GM18867 (cell line): ENCODE results near the gene DNASE1L1.
A peak's percentile ranks its signal among the peaks of the same experiment; 100 is the strongest.

Source experiments
- ATAC-seq: cut with Tn5 transposase; IDR thresholded peaks from one replicate; pipeline ENCODE4 v1.9.1; 2021; ENCODE audit warnings: mild to moderate bottlenecking, moderate library complexity; ENCODE audit not compliant: unreplicated experiment

Gene DNASE1L1

DNA sequence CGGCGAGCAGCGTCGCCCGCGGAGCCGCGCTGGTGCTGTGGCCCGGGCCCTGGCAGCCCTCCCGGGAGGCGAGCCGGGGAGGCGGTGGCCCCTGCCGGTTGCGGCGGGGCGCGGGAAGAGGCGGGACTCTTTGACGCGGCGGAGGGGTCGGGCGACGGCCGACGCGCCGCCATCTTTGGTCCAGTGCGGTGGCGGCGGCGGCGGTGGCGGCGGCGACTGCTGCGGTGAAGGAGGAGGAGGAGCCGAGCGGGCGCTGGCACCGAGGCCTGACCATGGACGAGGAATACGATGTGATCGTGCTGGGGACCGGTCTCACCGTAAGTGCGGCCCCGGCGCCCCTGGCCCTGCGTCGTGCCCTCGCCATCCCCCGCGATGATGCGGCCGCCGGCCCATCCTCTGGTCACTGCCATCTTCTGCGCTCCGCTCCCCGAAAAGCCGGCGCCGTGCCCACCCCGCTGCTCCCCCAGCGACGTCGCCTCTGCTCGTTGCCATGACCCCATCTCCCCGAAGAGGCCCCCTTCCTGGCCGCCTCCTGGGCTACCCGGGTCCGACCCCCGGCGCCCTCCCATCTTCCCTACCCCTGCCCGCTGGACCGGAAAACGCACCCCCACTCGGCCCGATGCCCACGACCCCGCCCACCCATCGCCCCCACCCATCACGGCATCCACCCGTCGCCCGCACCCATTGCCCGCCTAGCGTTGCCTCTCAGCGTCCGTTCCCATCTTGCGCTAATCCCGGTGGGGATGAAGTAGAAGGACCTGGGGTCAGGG is 28.1 kb upstream of the DNASE1L1 start, which contains the start of gene GDI1:
GDI1 (plus strand) TSS at position 172 of the 770 bp plus-strand sequence; CDS start at position 273, 101 bp downstream.
- peak; percentile 38 for ATAC-seq

DNA sequence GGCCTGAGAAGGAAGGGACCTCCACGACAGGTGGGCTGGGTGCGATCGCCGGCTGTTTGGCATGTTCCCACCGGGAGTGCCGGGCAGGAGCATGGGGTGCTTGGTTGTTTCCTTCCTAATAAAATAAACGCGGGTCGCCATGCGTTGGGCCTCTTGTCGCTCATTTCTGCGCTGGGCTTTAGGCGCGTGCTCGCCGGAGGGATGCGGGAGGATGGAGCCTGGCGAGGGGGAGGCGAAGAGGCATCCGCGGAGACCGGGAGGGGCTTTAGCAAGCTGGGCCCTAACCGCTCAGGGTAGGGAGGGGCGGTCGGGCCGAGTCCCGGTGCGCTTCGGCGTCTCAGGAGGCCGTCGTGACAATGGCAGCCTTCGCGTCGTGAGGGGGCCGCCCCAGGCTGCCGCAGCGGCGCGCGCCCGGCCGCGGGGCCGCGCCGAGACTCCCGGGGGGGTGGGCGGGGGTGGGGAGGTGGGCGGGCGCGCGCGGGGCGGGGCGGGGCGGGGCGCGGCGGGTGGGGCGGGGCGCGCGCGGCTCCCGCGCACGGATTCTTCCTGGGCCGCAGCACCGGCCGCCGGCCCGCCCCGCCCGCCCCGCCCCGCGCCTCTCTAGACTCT is 27.4 kb upstream of the DNASE1L1 start:
- peak; percentile 44 for ATAC-seq

GRCh38 chrX:154435171-154435733 is 26.2 kb upstream of the DNASE1L1 start:
- ATAC-seq = no peak

- no peak for ATAC-seq
Observed at GRCh38 chrX:154434394-154435168, 25.5 kb upstream of the DNASE1L1 start.

DNA sequence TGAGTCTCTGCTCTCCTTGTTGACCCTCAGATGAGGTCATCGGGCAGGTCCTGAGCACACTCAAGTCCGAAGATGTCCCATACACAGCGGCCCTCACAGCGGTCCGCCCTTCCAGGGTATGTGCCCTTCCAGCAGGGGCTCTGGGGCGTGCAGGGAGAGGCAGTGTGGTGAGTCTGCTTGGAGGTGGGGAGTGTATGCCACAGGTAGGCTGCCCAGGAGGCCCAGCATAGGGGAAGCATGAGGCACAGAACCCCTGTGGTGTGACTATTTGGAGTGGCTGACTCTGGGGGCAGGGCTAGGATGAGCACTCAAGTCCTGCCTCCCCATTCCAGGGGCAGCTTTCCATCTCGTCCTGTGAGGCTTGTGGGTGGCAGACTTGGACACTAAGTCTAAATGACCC is 24.6 kb upstream of the DNASE1L1 start:
- no peak for ATAC-seq

DNA sequence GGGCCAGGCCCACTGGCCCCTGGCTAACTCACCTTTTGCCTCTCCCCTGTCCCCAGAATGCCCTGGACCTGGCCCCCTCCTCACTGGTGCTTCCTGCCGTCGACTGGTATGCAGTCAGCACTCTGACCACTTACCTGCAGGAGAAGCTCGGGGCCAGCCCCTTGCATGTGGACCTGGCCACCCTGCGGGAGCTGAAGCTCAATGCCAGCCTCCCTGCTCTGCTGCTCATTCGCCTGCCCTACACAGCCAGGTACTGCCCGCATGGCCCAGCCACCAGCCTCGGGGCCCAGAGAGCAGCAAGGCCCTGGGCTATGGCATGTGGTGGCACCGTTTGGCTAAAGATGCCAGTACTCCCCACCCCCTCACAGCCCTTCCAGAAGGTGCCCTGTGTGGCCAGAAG is 23.2 kb upstream of the DNASE1L1 start:
- no peak for ATAC-seq

DNA sequence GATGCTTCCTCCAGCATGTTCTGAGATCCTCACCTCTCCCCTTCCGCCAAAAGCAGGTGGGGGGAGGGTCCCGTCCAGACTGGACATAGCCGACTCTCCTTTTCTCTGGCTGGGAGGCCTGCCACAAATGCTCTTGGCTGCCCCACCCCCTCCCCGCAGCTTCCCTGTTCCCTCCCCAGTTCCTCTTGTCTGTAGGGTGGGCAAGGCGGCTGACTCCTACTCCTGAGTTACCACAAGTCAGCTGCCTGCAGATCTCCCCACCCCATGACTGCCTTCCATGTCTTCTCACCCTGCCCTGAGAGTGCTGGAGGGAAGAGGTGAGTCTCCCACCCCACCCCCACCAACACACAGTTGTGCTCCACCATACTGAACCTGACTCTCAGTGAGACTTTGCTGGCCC is 22.3 kb upstream of the DNASE1L1 start:
- no peak for ATAC-seq

- ATAC-seq = no peak
Observed at GRCh38 chrX:154430916-154431315, 21.9 kb upstream of the DNASE1L1 start.

DNA sequence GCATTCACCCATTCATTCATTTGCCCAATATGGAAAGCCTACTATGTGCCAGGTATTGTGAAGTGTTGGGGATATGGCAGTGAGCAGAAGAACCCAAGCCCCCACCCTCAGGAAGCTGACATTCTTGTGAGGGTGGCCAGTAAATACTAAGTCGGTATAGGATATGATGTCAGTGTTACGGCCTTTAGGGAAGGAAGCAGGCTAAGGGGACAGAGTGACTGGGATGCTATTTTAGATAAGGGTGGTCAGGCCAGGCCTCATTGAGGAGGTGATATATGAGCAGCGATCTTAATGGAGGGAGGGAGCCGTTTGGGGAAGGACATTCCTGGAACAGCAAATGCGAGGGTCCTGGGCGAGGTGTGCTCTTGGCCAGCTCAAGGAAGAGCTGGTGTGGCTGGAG is 21.4 kb upstream of the DNASE1L1 start:
- no peak for ATAC-seq

DNA sequence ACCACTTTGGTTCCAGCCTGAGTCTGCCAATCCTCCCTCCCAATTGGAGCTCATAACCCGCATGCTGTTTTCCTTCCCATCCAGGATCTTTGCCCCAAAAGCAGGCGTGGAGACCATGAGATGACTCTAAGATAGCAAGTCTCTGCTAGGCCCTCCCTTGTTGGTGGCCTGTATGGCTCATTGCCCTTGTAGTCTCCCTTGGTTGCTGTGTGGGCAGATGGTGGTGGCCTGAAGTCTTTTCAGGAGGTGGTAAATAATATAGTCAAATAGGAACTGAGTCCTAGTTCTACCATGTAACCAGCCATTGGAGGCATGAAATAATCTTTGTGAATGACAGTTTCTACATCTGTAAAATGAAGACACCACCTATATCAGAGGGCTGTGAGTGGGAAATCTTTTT is 20.7 kb upstream of the DNASE1L1 start:
- ATAC-seq = no peak

GRCh38 chrX:154428176-154429171 is 19.4 kb upstream of the DNASE1L1 start, which contains the start of gene ATP6AP1:
Gene ATP6AP1 (plus strand): TSS chrX:154428677. CDS start chrX:154428693, 16 bp downstream.
- ATAC-seq = peak; percentile 95

DNA sequence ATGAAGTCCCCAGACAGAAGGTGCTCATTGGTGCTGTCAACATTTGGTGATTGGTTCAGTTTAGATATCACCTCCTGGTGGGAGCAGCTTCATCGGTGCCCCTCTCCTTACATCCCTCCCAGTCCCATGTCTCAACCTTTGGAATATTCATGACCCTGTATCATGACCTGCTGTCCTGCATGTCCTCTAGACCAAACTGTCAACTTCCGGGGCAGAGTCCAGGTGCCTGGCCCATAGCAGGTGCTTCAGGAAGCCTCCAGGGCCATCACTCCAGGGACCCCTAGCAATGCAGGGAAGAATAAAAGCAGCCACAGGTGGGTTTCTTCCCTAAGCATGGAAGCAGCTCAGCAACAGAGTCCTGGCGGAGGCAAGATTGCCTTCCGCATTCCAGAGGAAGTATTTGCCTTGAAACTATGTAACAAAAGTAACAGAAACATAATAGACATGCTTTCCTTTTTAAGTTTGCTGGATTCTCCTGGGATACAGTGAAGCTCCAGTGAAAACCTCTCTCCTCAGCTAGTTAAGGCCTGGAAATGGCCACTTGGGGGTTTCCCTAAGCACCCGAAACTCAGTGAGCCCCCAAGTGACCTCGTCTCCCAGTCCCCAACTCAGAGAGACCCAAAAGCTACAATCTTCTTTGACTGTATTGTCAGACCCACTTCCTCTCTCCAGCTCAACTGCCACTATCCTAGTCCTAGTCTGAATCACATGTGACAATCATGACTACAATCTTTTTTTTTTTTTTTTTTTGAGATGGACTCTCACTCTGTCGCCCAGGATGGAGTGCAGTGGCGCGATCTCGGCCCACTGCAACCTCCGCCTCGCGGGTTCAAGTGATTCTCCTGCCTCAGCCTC is 18.1 kb upstream of the DNASE1L1 start:
- no peak for ATAC-seq

GRCh38 chrX:154420402-154420756 is 11.3 kb upstream of the DNASE1L1 start:
- ATAC-seq = no peak

DNA sequence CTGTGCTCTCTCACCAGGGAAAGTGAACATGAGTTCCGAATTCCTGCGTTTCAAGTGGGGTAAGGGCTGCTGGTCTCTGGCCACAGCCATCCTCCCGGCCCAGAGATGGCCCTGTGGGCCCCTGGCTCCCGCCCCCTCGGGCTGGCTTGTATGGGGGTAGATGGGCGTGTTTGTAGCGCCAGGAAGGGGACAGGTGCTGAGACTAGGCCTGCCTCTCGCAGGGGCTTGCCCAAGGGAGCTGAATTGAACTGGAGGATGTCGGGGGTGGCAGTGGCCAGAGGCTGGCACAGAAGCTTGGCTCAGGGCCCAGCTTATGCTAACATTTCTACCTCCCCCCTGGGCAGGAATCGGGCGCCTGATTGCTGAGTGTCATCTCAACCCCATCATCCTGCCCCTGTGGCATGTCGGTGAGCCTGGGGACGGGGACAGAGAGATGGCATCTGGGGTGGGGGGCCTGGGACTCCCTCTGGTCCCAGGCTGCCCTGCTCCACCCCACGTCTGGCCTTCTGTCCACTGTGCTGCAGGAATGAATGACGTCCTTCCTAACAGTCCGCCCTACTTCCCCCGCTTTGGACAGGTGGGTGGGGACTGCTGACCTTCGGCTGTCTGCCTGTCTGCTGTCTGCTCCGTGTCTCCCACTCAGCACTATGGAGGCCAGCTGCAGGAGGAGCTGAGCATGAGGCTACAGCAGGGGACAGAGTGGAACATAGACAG is 10.8 kb upstream of the DNASE1L1 start:
- ATAC-seq = no peak

- ATAC-seq = no peak
Observed at GRCh38 chrX:154419189-154419588, 10.1 kb upstream of the DNASE1L1 start.

DNA sequence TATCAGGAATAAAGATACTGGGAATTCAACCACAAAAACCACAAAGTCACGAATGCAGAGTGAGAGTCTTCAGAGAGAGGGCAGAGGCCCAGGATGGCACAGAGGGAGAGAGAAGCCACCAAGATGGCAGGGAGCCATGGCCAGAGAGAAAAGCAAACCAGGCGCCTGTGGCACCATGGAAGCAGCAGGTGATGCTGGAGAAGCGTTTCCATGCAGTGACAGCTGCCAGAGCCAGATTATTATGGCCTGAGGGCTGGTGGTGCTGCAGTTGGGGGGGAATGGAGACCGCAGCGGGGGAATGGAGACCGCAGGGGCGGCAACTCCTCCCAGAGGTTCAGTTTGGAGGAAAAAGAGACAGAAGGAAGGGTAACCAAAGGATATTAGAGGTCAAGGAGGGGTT is 8.1 kb upstream of the DNASE1L1 start:
- ATAC-seq = no peak

- no peak for ATAC-seq
Observed at GRCh38 chrX:154413142-154413541, 4.1 kb upstream of the DNASE1L1 start.

DNA sequence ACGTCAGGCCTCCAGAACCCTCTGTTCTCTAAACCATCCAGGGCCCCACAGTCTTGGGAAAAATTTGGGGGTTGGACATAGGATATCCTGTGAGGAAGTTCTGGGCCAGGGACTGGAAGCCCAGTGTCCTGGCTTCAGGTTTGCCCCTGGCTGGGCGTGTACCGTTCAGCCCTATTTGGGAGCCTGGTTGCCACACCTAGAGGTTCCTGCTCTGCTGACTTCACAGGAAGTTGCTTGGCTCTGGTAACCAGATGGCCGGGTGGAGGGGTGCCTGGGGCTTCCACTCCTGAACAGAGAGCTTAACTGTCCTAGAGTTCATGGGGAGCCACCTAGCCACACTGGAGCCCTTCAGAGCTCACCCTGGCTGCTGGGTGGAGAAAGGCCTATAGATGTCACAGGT is 3.4 kb upstream of the DNASE1L1 start:
- ATAC-seq = no peak

- peak; percentile 52 for ATAC-seq
Observed at GRCh38 chrX:154411981-154412340, 2.9 kb upstream of the DNASE1L1 start.
